ENCODE results near the gene FAM53B. TPM values are rescaled to one million over a fixed set of nuclear protein-coding genes. Genes with fewer than 3 reads are reported as not detected.

The FAM53B gene
- total and polyA plus RNA-seq, 4 donors: 5.1 to 20.6 (median 9.6) TPM

- intact Hi-C loops (cut with DNase I): no loop called here
- H3K36me3 ChIP-seq (ENCODE audit: control insufficient read depth in 1 of 2, insufficient read depth in 2 of 2, low read length in 1 of 2): no peaks in the 10 kb centered on the region
- DNase-seq (peak; percentile 26 to 40), ATAC-seq (ENCODE audit: low FRiP score) (no peak)
- WGBS, 2 donors: 86 to 90% methylated on average over 20 of the region's 20 CpGs
- no peaks in the 10 kb centered on the region for H3K4me1 ChIP-seq (ENCODE audit: control insufficient read depth in 1 of 2, insufficient read depth in 2 of 2, low read length in 2 of 2)
- H3K4me3 ChIP-seq (ENCODE audit: low read length in 2 of 2): no peak overlapping the region
- no peak overlapping the region for H3K27ac ChIP-seq (ENCODE audit: low read depth in 1 of 2, low read length in 2 of 2)
- no peaks in the 10 kb centered on the region for H3K9me3 ChIP-seq (ENCODE audit: control insufficient read depth, low read length)
- no peaks in the 10 kb centered on the region for H3K27me3 ChIP-seq (ENCODE audit: control insufficient read depth in 1 of 2, insufficient read depth in 2 of 2, low read length in 1 of 2)
These were observed 167.4 kb downstream of the FAM53B start for GRCh38 chr10:124576526-124577420.

- no peaks in the 10 kb centered on the region for H3K9me3 ChIP-seq (ENCODE audit: control insufficient read depth, low read length)
- intact Hi-C loops (cut with DNase I): no loop called here
- H3K27me3 ChIP-seq (ENCODE audit: control insufficient read depth in 1 of 2, insufficient read depth in 2 of 2, low read length in 1 of 2): no peaks in the 10 kb centered on the region
- H3K36me3 ChIP-seq (ENCODE audit: control insufficient read depth in 1 of 2, insufficient read depth in 2 of 2, low read length in 1 of 2): no peaks in the 10 kb centered on the region
- no peak overlapping the region for H3K27ac ChIP-seq (ENCODE audit: low read depth in 1 of 2, low read length in 2 of 2)
- peak; percentile 34 to 59 for DNase-seq
- 89 to 92% methylated on average over 22 of the region's 22 CpGs for WGBS, 2 donors
- no peaks in the 10 kb centered on the region for H3K4me1 ChIP-seq (ENCODE audit: control insufficient read depth in 1 of 2, insufficient read depth in 2 of 2, low read length in 2 of 2)
- ATAC-seq (ENCODE audit: low FRiP score): no peak
- no peak overlapping the region for H3K4me3 ChIP-seq (ENCODE audit: low read length in 2 of 2)
These were observed 168.8 kb downstream of the FAM53B start for GRCh38 chr10:124575107-124576035.

- intact Hi-C loops (cut with DNase I): no loop called here
- DNase-seq: peak in 1 of 2 donors; percentile 24
- no peak for ATAC-seq (ENCODE audit: low FRiP score)
- Histone ChIP-seq H3K27ac (ENCODE audit: low read depth in 1 of 2, low read length in 2 of 2) (no peak overlapping the region), H3K27me3 (ENCODE audit: control insufficient read depth in 1 of 2, insufficient read depth in 2 of 2, low read length in 1 of 2) (no peaks in the 10 kb centered on the region), H3K36me3 (ENCODE audit: control insufficient read depth in 1 of 2, insufficient read depth in 2 of 2, low read length in 1 of 2) (no peaks in the 10 kb centered on the region), H3K9me3 (ENCODE audit: control insufficient read depth, low read length) (no peaks in the 10 kb centered on the region), H3K4me1 (ENCODE audit: control insufficient read depth in 1 of 2, insufficient read depth in 2 of 2, low read length in 2 of 2) (no peaks in the 10 kb centered on the region), H3K4me3 (ENCODE audit: low read length in 2 of 2) (no peak overlapping the region)
- WGBS, 2 donors: 92 to 93% methylated on average over 14 of the region's 14 CpGs
These were observed 169.6 kb downstream of the FAM53B start for GRCh38 chr10:124574456-124575070.

GRCh38 chr10:124573726-124574455, 170.3 kb downstream of the FAM53B start:
- no peak overlapping the region for H3K27ac ChIP-seq (ENCODE audit: low read depth in 1 of 2, low read length in 2 of 2)
- 90 to 91% methylated on average over 31 of the region's 31 CpGs for WGBS, 2 donors
- peak in 1 of 2 donors; percentile 72 for DNase-seq

GRCh38 chr10:124572751-124573150, 171.4 kb downstream of the FAM53B start:
- intact Hi-C loops (cut with DNase I): no loop called here
- peak in 1 of 2 donors; percentile 59 for DNase-seq

More at GRCh38 chr10:124573726-124574455, 170.3 kb downstream of the FAM53B start:
- no peaks in the 10 kb centered on the region for H3K27me3 ChIP-seq (ENCODE audit: control insufficient read depth in 1 of 2, insufficient read depth in 2 of 2, low read length in 1 of 2)
- H3K36me3 ChIP-seq (ENCODE audit: control insufficient read depth in 1 of 2, insufficient read depth in 2 of 2, low read length in 1 of 2): no peaks in the 10 kb centered on the region
- no peak for ATAC-seq (ENCODE audit: low FRiP score)
- no peaks in the 10 kb centered on the region for H3K4me1 ChIP-seq (ENCODE audit: control insufficient read depth in 1 of 2, insufficient read depth in 2 of 2, low read length in 2 of 2)
- no peak overlapping the region for H3K4me3 ChIP-seq (ENCODE audit: low read length in 2 of 2)
- intact Hi-C loops (cut with DNase I): no loop called here
- H3K9me3 ChIP-seq (ENCODE audit: control insufficient read depth, low read length): no peaks in the 10 kb centered on the region

GRCh38 chr10:124570646-124571045, 173.5 kb downstream of the FAM53B start:
- no peaks in the 10 kb centered on the region for H3K9me3 ChIP-seq (ENCODE audit: control insufficient read depth, low read length)
- intact Hi-C loops (cut with DNase I): no loop called here
- H3K4me3 ChIP-seq (ENCODE audit: low read length in 2 of 2): no peak overlapping the region
- no peaks in the 10 kb centered on the region for H3K4me1 ChIP-seq (ENCODE audit: control insufficient read depth in 1 of 2, insufficient read depth in 2 of 2, low read length in 2 of 2)
- no peaks in the 10 kb centered on the region for H3K27me3 ChIP-seq (ENCODE audit: control insufficient read depth in 1 of 2, insufficient read depth in 2 of 2, low read length in 1 of 2)
- WGBS, 2 donors: 83 to 85% methylated on average over 9 of the region's 9 CpGs
- no peaks in the 10 kb centered on the region for H3K36me3 ChIP-seq (ENCODE audit: control insufficient read depth in 1 of 2, insufficient read depth in 2 of 2, low read length in 1 of 2)
- ATAC-seq (ENCODE audit: low FRiP score): no peak
- H3K27ac ChIP-seq (ENCODE audit: low read depth in 1 of 2, low read length in 2 of 2): no peak overlapping the region
- DNase-seq: no peak

More at GRCh38 chr10:124572751-124573150, 171.4 kb downstream of the FAM53B start:
- 88% methylated on average over 11 of the region's 11 CpGs for WGBS, 2 donors
- Histone ChIP-seq H3K36me3 (ENCODE audit: control insufficient read depth in 1 of 2, insufficient read depth in 2 of 2, low read length in 1 of 2) (no peaks in the 10 kb centered on the region), H3K4me3 (ENCODE audit: low read length in 2 of 2) (no peak overlapping the region), H3K4me1 (ENCODE audit: control insufficient read depth in 1 of 2, insufficient read depth in 2 of 2, low read length in 2 of 2) (no peaks in the 10 kb centered on the region), H3K27me3 (ENCODE audit: control insufficient read depth in 1 of 2, insufficient read depth in 2 of 2, low read length in 1 of 2) (no peaks in the 10 kb centered on the region), H3K9me3 (ENCODE audit: control insufficient read depth, low read length) (no peaks in the 10 kb centered on the region), H3K27ac (ENCODE audit: low read depth in 1 of 2, low read length in 2 of 2) (no peak overlapping the region)
- no peak for ATAC-seq (ENCODE audit: low FRiP score)

GRCh38 chr10:124569623-124570470, 174.3 kb downstream of the FAM53B start:
- Histone ChIP-seq H3K4me3 (ENCODE audit: low read length in 2 of 2) (no peak overlapping the region), H3K36me3 (ENCODE audit: control insufficient read depth in 1 of 2, insufficient read depth in 2 of 2, low read length in 1 of 2) (no peaks in the 10 kb centered on the region), H3K4me1 (ENCODE audit: control insufficient read depth in 1 of 2, insufficient read depth in 2 of 2, low read length in 2 of 2) (no peaks in the 10 kb centered on the region), H3K27ac (ENCODE audit: low read depth in 1 of 2, low read length in 2 of 2) (no peak overlapping the region), H3K27me3 (ENCODE audit: control insufficient read depth in 1 of 2, insufficient read depth in 2 of 2, low read length in 1 of 2) (no peaks in the 10 kb centered on the region), H3K9me3 (ENCODE audit: control insufficient read depth, low read length) (no peaks in the 10 kb centered on the region)
- 77 to 81% methylated on average over 11 of the region's 11 CpGs for WGBS, 2 donors
- peak in 1 of 2 donors; percentile 17 for DNase-seq
- intact Hi-C loops (cut with DNase I): no loop called here
- no peak for ATAC-seq (ENCODE audit: low FRiP score)

Measured in aorta (tissue), 5 donors.